HepG2 (cell line): ENCODE results near the gene TMEM86B. TPM values are rescaled to one million over a fixed set of nuclear protein-coding genes. Genes with fewer than 3 reads are reported as not detected.

ENCODE experiments used
- ARID5B ChIP-seq: IDR thresholded peaks from 2 replicates; pipeline ENCODE4 v1.4.0; 2020; ENCODE audit warnings: mild to moderate bottlenecking, missing genetic modification reagents
- ATF3 ChIP-seq: sonication (generic); formaldehyde crosslinking; IDR thresholded peaks from 2 replicates; pipeline ENCODE4 v1.4.0; 2020; ENCODE audit warnings: missing genetic modification reagents
- CAMTA2 ChIP-seq: sonication (generic); formaldehyde crosslinking; IDR thresholded peaks from 2 replicates; pipeline ENCODE4 v1.4.0; 2020; ENCODE audit warnings: mild to moderate bottlenecking, missing genetic modification reagents, borderline replicate concordance
- FOXA1 ChIP-seq, 2 experiments: fragments of 450-650 bp in 1 of 2; sonication (generic) in 1 of 2; formaldehyde crosslinking in 1 of 2; IDR thresholded peaks; 2 replicates each; pipeline versions ENCODE4 v1.4.0 to v1.6.1; 2016 to 2020; ENCODE audit warnings: missing genetic modification reagents in 1 of 2
- FOXP4 ChIP-seq: sonication (generic); formaldehyde crosslinking; IDR thresholded peaks from 2 replicates; pipeline ENCODE4 v1.4.0; 2020; ENCODE audit warnings: missing genetic modification reagents
- HNF4G ChIP-seq, 2 experiments: sonication (generic) in 1 of 2; formaldehyde crosslinking in 1 of 2; IDR thresholded peaks; 2 replicates each; pipeline versions ENCODE4 v1.4.0 to v1.6.1; 2011 to 2020; ENCODE audit warnings: borderline replicate concordance in 2 of 2, low read depth in 2 of 2, mild to moderate bottlenecking in 2 of 2, low read length in 1 of 2, missing genetic modification reagents in 1 of 2, moderate library complexity in 1 of 2
- JUND ChIP-seq: sonication (generic); formaldehyde crosslinking; IDR thresholded peaks from 2 replicates; pipeline ENCODE4 v1.8.0; 2022; ENCODE audit warnings: mild to moderate bottlenecking, missing genetic modification reagents
- KDM2A ChIP-seq: sonication (generic); formaldehyde crosslinking; IDR thresholded peaks from 2 replicates; pipeline ENCODE4 v1.4.0; 2020; ENCODE audit warnings: low read depth, missing genetic modification reagents, borderline replicate concordance
- MAFG ChIP-seq: sonication (generic); formaldehyde crosslinking; IDR thresholded peaks from 2 replicates; pipeline ENCODE4 v1.5.1; 2020; ENCODE audit warnings: mild to moderate bottlenecking, missing genetic modification reagents
- NCOA2 ChIP-seq: sonication (generic); formaldehyde crosslinking; IDR thresholded peaks from 2 replicates; pipeline ENCODE4 v1.8.0; 2022; ENCODE audit warnings: inconsistent platforms
- ONECUT2 ChIP-seq: sonication (generic); formaldehyde crosslinking; IDR thresholded peaks from 2 replicates; pipeline ENCODE4 v1.4.0; 2020; ENCODE audit warnings: missing genetic modification reagents
- POLR2AphosphoS5 ChIP-seq: IDR thresholded peaks from 2 replicates; pipeline ENCODE4 v1.6.1; 2012; ENCODE audit warnings: low read depth, low read length
- SIX4 ChIP-seq: sonication (generic); formaldehyde crosslinking; IDR thresholded peaks from 2 replicates; pipeline ENCODE4 v1.4.0; 2020; ENCODE audit warnings: missing genetic modification reagents
- SNAI1 ChIP-seq: sonication (generic); formaldehyde crosslinking; IDR thresholded peaks from 2 replicates; pipeline ENCODE4 v1.5.0; 2020; ENCODE audit warnings: mild to moderate bottlenecking, missing genetic modification reagents, borderline replicate concordance
- ZBTB38 ChIP-seq: sonication (generic); formaldehyde crosslinking; IDR thresholded peaks from 2 replicates; pipeline ENCODE4 v1.5.1; 2020; ENCODE audit warnings: mild to moderate bottlenecking, missing genetic modification reagents
- ZBTB44 ChIP-seq: sonication (generic); formaldehyde crosslinking; IDR thresholded peaks from 2 replicates; pipeline ENCODE4 v1.4.0; 2020; ENCODE audit warnings: missing genetic modification reagents
- ZNF160 ChIP-seq: sonication (generic); formaldehyde crosslinking; IDR thresholded peaks from 2 replicates; pipeline ENCODE4 v1.8.0; 2022; ENCODE audit warnings: mild to moderate bottlenecking, inconsistent platforms, missing genetic modification reagents
- ZNF207 ChIP-seq: fragments of 450-650 bp; IDR thresholded peaks from 2 replicates; pipeline ENCODE4 v1.6.1; 2016; ENCODE audit warnings: antibody characterized with exemption, borderline replicate concordance
- ZNF282 ChIP-seq: fragments of 450-650 bp; IDR thresholded peaks from 2 replicates; pipeline ENCODE4 v1.6.1; 2018; ENCODE audit not compliant: partially characterized antibody
- ZNF362 ChIP-seq: sonication (generic); formaldehyde crosslinking; IDR thresholded peaks from 2 replicates; pipeline ENCODE4 v1.4.0; 2020; ENCODE audit warnings: missing genetic modification reagents, mild to moderate bottlenecking, borderline replicate concordance
- ZNF772 ChIP-seq: sonication (generic); formaldehyde crosslinking; IDR thresholded peaks from 2 replicates; pipeline ENCODE4 v1.5.0; 2020; ENCODE audit warnings: mild to moderate bottlenecking, missing genetic modification reagents
- polyA plus RNA-seq, 8 experiments: library from polyadenylated mRNA; depleted of rRNA in 3 of 8; stranded (reverse) in 7 of 8; unstranded in 1 of 8; fragments of >200 nt; fragmentation: Illumina TruSeq in 4 of 8; extraction: Trizol in 4 of 8; gene quantifications; 2 replicates each; pipeline versions ENCODE4 v1.2.1 to v1.2.3, GENCODE V29; 2011 to 2016; ENCODE audit warnings: low read depth in 4 of 8, missing spikeins in 1 of 8, mixed read lengths in 1 of 8; ENCODE audit not compliant: insufficient read depth in 1 of 8
- total RNA-seq, 5 experiments: library from RNA; depleted of rRNA; stranded (reverse); fragments of >200 nt; fragmentation: Illumina TruSeq; extraction: Trizol; gene quantifications; 2 replicates each; pipeline ENCODE4 v1.2.3, GENCODE V29; 2016; ENCODE audit warnings: low read depth in 1 of 5

TMEM86B gene
- total and polyA plus RNA-seq, 2 of the 13 experiments (the other 11 are each of a cell fraction or from before 2014, with no cell fraction given) = 7.7 to 9.6 TPM

GRCh38 chr19:55228403-55229031, at the start of gene TMEM86B (continued):
- no peak; the same call in 1 of the 2 replicates for TF ChIP-seq ZNF362 (CRISPR knock-in tag)
- no peak; the same call in 1 of the 2 replicates for TF ChIP-seq KDM2A
- no peak for TF ChIP-seq ONECUT2 (CRISPR knock-in tag)
- 0 out of 2 replicates have a peak, but pooled peaks have one; percentile 22 for TF ChIP-seq ATF3 (CRISPR knock-in tag)
- TF ChIP-seq ZNF207 = no peak
- no peak for TF ChIP-seq JUND
- TF ChIP-seq NCOA2 (CRISPR knock-in tag) = peak; percentile 50; the same call in 1 of the 2 replicates
- TF ChIP-seq MAFG = no peak
- no peak for TF ChIP-seq ZNF772
- TF ChIP-seq FOXA1 (IDR thresholded peaks at IDR 0.05) = no peak
- peak; percentile 54; the same call in 1 of the 2 replicates for TF ChIP-seq FOXA1 (CRISPR knock-in tag; IDR thresholded peaks at IDR 0.05)
- peak; percentile 13; the same call in 1 of the 2 replicates for TF ChIP-seq ARID5B (CRISPR knock-in tag)
- no peak for TF ChIP-seq SIX4 (CRISPR knock-in tag)
- TF ChIP-seq POLR2AphosphoS5 = peak; percentile 73
- TF ChIP-seq ZBTB38 (CRISPR knock-in tag) = no peak
- no peak for TF ChIP-seq CAMTA2 (CRISPR knock-in tag)
- TF ChIP-seq ZNF282 = no peak
- TF ChIP-seq HNF4G (IDR thresholded peaks at IDR 0.05; ENCODE audit: borderline replicate concordance, low read depth, low read length) = peak; percentile 65; the same call in 1 of the 2 replicates
- no peak for TF ChIP-seq HNF4G (CRISPR knock-in tag; IDR thresholded peaks at IDR 0.05; ENCODE audit: borderline replicate concordance, low read depth)
- peak; percentile 70 for TF ChIP-seq FOXP4
- TF ChIP-seq ZBTB44 (CRISPR knock-in tag) = no peak
- TF ChIP-seq SNAI1 (CRISPR knock-in tag) = no peak
- TF ChIP-seq ZNF160 (CRISPR knock-in tag) = no peak
